Esophagus (tissue), 2 donors: ENCODE data around the gene PLPPR3. TPM values are rescaled to one million over a fixed set of nuclear protein-coding genes. Genes with fewer than 3 reads are reported as not detected.

Experiments used
- H3K27ac ChIP-seq, 2 donors: one replicate each; pipeline ENCODE4 v1.5.1; 2013; ENCODE audit warnings: low read depth in 2 of 2, mild to moderate bottlenecking in 2 of 2, inconsistent platforms in 1 of 2, low read length in 1 of 2, moderate library complexity in 1 of 2
- H3K27me3 ChIP-seq, 2 donors: one replicate each; pipeline ENCODE4 v1.6.1; 2013; ENCODE audit warnings: low read length in 2 of 2, control low read depth in 1 of 2, mild to moderate bottlenecking in 1 of 2; ENCODE audit not compliant: insufficient read depth in 2 of 2, control insufficient read depth in 1 of 2
- H3K36me3 ChIP-seq, 2 donors: one replicate each; pipeline ENCODE4 v1.6.1; 2013; ENCODE audit warnings: low read length in 1 of 2; ENCODE audit not compliant: control insufficient read depth in 2 of 2, insufficient read depth in 2 of 2
- H3K4me1 ChIP-seq, 2 donors: one replicate each; pipeline ENCODE4 v1.6.1; 2013; ENCODE audit warnings: low read length in 1 of 2; ENCODE audit not compliant: control insufficient read depth in 2 of 2, insufficient read depth in 2 of 2
- H3K4me3 ChIP-seq, 2 donors: one replicate each; pipeline ENCODE4 v1.5.1; 2013; ENCODE audit warnings: low read length in 2 of 2, mild to moderate bottlenecking in 2 of 2, low read depth in 1 of 2, moderate library complexity in 1 of 2
- H3K9me3 ChIP-seq, 2 donors: one replicate each; pipeline ENCODE4 v1.6.1; 2013; ENCODE audit warnings: mild to moderate bottlenecking in 2 of 2, low read depth in 1 of 2, low read length in 1 of 2, moderate library complexity in 1 of 2; ENCODE audit not compliant: control insufficient read depth in 2 of 2, insufficient read depth in 1 of 2
- WGBS, 2 donors: extraction: QIAGEN DNeasy Blood & Tissue Kit; methylation state at CpG; one replicate each; pipeline ENCODE4 v1.1.7; 2013; 5-methylcytosine and 5-hydroxymethylcytosine counted together
- polyA plus RNA-seq, 2 donors: library from polyadenylated mRNA; stranded (reverse); fragments of 200-250 nt; gene quantifications; one replicate each; pipeline ENCODE4 v1.2.3, GENCODE V29; 2013
- donor health status: healthy with polysubstance abuse.
- donor health status: Bipolar disorder and iron deficiency.

Gene PLPPR3
- polyA plus RNA-seq, 2 donors = not detected

- H3K4me1 ChIP-seq = peaks cover 0 to 9% of the 10 kb centered on the region in 2 donors
- H3K4me3 ChIP-seq = no peak overlapping the region
- no peak overlapping the region for H3K27ac ChIP-seq
- no peaks in the 10 kb centered on the region for H3K27me3 ChIP-seq
- H3K36me3 ChIP-seq = no peaks in the 10 kb centered on the region
- 72 to 88% methylated on average over 15 of the region's 15 CpGs for WGBS, 2 donors
- H3K9me3 ChIP-seq = no peaks in the 10 kb centered on the region
Observed at GRCh38 chr19:780935-781334, 40.8 kb downstream of the PLPPR3 start.

- H3K27ac ChIP-seq = peak overlapping the region; percentile 76 to 77
- H3K4me1 ChIP-seq = peaks cover 0 to 9% of the 10 kb centered on the region in 2 donors
- WGBS, 2 donors = 40 to 46% methylated on average over 36 of the region's 36 CpGs
- no peaks in the 10 kb centered on the region for H3K36me3 ChIP-seq
- no peaks in the 10 kb centered on the region for H3K27me3 ChIP-seq
- no peaks in the 10 kb centered on the region for H3K9me3 ChIP-seq
- no peak overlapping the region for H3K4me3 ChIP-seq
Observed at GRCh38 chr19:778910-779653, 42.7 kb downstream of the PLPPR3 start.

GRCh38 chr19:776549-776948 is 45.2 kb downstream of the PLPPR3 start:
- H3K27ac ChIP-seq = peak overlapping the region in 1 of 2 donors; percentile 5
- H3K4me1 ChIP-seq = peaks cover 0 to 5% of the 10 kb centered on the region in 2 donors
- H3K9me3 ChIP-seq = no peaks in the 10 kb centered on the region
- no peaks in the 10 kb centered on the region for H3K27me3 ChIP-seq
- no peaks in the 10 kb centered on the region for H3K36me3 ChIP-seq
- H3K4me3 ChIP-seq = no peak overlapping the region
- whole genome bisulfite sequencing, 2 donors = 58 to 65% methylated on average over 18 of the region's 18 CpGs

- Histone ChIP-seq H3K9me3 (no peaks in the 10 kb centered on the region), H3K36me3 (no peaks in the 10 kb centered on the region), H3K27ac (no peak overlapping the region), H3K4me3 (no peak overlapping the region), H3K4me1 (no peaks in the 10 kb centered on the region), H3K27me3 (no peaks in the 10 kb centered on the region)
- 74 to 76% methylated on average over 18 of the region's 18 CpGs for WGBS, 2 donors
Observed at GRCh38 chr19:772730-773436, 48.9 kb downstream of the PLPPR3 start.

- Histone ChIP-seq H3K36me3 (no peaks in the 10 kb centered on the region), H3K4me1 (no peaks in the 10 kb centered on the region), H3K4me3 (no peak overlapping the region), H3K27ac (no peak overlapping the region), H3K9me3 (no peaks in the 10 kb centered on the region), H3K27me3 (no peaks in the 10 kb centered on the region)
- WGBS, 2 donors = 80 to 83% methylated on average over 5 of the region's 5 CpGs
Observed at GRCh38 chr19:772063-772462, 49.7 kb downstream of the PLPPR3 start.

- Histone ChIP-seq H3K9me3 (no peaks in the 10 kb centered on the region), H3K27ac (no peak overlapping the region), H3K27me3 (no peaks in the 10 kb centered on the region), H3K4me3 (no peak overlapping the region), H3K4me1 (no peaks in the 10 kb centered on the region), H3K36me3 (no peaks in the 10 kb centered on the region)
- WGBS, 2 donors = 13 to 24% methylated on average over 2 to 6 of the region's 6 CpGs
Observed at GRCh38 chr19:771332-771785, 50.4 kb downstream of the PLPPR3 start.

- Histone ChIP-seq H3K27me3 (no peaks in the 10 kb centered on the region), H3K36me3 (no peaks in the 10 kb centered on the region), H3K9me3 (no peaks in the 10 kb centered on the region), H3K27ac (no peak overlapping the region), H3K4me1 (no peaks in the 10 kb centered on the region), H3K4me3 (no peak overlapping the region)
- WGBS, 2 donors = 70 to 78% methylated on average over 6 of the region's 6 CpGs
Observed at GRCh38 chr19:769616-770015, 52.1 kb downstream of the PLPPR3 start.

- 66 to 71% methylated on average over 14 of the region's 14 CpGs for WGBS, 2 donors
Observed at GRCh38 chr19:768424-768823, 53.3 kb downstream of the PLPPR3 start.

GRCh38 chr19:765179-765738 is 56.5 kb downstream of the PLPPR3 start:
- WGBS, 2 donors = 69 to 74% methylated on average over 7 of the region's 7 CpGs
- Histone ChIP-seq H3K27ac (no peak overlapping the region), H3K9me3 (no peaks in the 10 kb centered on the region), H3K4me1 (no peaks in the 10 kb centered on the region), H3K27me3 (no peaks in the 10 kb centered on the region), H3K4me3 (no peak overlapping the region), H3K36me3 (no peaks in the 10 kb centered on the region)

More at GRCh38 chr19:768424-768823, 53.3 kb downstream of the PLPPR3 start:
- H3K4me1 ChIP-seq = no peaks in the 10 kb centered on the region
- no peaks in the 10 kb centered on the region for H3K9me3 ChIP-seq
- H3K27me3 ChIP-seq = no peaks in the 10 kb centered on the region
- H3K4me3 ChIP-seq = no peak overlapping the region
- H3K27ac ChIP-seq = no peak overlapping the region
- no peaks in the 10 kb centered on the region for H3K36me3 ChIP-seq
